HG02852 (cell line): ENCODE measurements around the gene FGF1.

Source experiments
- ATAC-seq: cut with Tn5 transposase; IDR thresholded peaks from one replicate; pipeline ENCODE4 v1.9.1; 2021; ENCODE audit warnings: mild to moderate bottlenecking, moderate library complexity; ENCODE audit not compliant: unreplicated experiment

FGF1 gene

GRCh38 chr5:142644640-142645361, 41.1 kb downstream of the FGF1 start:
- no peak for ATAC-seq

- ATAC-seq, result no peak
These were observed 41.8 kb downstream of the FGF1 start for GRCh38 chr5:142644127-142644526.

- ATAC-seq, result no peak
These were observed 42.3 kb downstream of the FGF1 start for GRCh38 chr5:142643634-142644033.

- ATAC-seq, result no peak
These were observed 43.5 kb downstream of the FGF1 start for GRCh38 chr5:142642427-142642826.

- ATAC-seq, result no peak
These were observed 44.2 kb downstream of the FGF1 start for GRCh38 chr5:142641711-142642110.

- ATAC-seq, result no peak
These were observed 45.4 kb downstream of the FGF1 start for GRCh38 chr5:142640316-142641005.

GRCh38 chr5:142639455-142639854, 46.4 kb downstream of the FGF1 start:
- no peak for ATAC-seq

- ATAC-seq, result no peak
These were observed 48.0 kb downstream of the FGF1 start for GRCh38 chr5:142637871-142638270.

- no peak for ATAC-seq
These were observed 49.1 kb downstream of the FGF1 start for GRCh38 chr5:142636698-142637324.

- no peak for ATAC-seq
These were observed 49.8 kb downstream of the FGF1 start for GRCh38 chr5:142636093-142636492.

- ATAC-seq, result no peak
These were observed 51.5 kb downstream of the FGF1 start for GRCh38 chr5:142634216-142635011.

GRCh38 chr5:142630927-142631539, 54.9 kb downstream of the FGF1 start:
- ATAC-seq, result no peak

GRCh38 chr5:142627383-142628217, 58.3 kb downstream of the FGF1 start:
- ATAC-seq, result no peak

GRCh38 chr5:142626786-142627185, 59.1 kb downstream of the FGF1 start:
- ATAC-seq, result no peak

- ATAC-seq, result no peak
These were observed 59.8 kb downstream of the FGF1 start for GRCh38 chr5:142626099-142626498.

- ATAC-seq, result no peak
These were observed 64.7 kb downstream of the FGF1 start for GRCh38 chr5:142621227-142621626.

GRCh38 chr5:142619815-142620214, 66.1 kb downstream of the FGF1 start:
- no peak for ATAC-seq

- ATAC-seq, result no peak
These were observed 67.8 kb downstream of the FGF1 start for GRCh38 chr5:142618130-142618523.

GRCh38 chr5:142617416-142618129, 68.3 kb downstream of the FGF1 start:
- no peak for ATAC-seq
